ENCODE data around the gene KCP. TPM values are rescaled to one million over a fixed set of nuclear protein-coding genes. Genes with fewer than 3 reads are reported as not detected.

KCP gene
- total and polyA plus RNA-seq, 8 donors: 0.73 to 2.3 (median 1.6) TPM; not detected in 5

GRCh38 chr7:128932862-128933179 lies 22.3 kb upstream of the KCP start:
- intact Hi-C loops (cut with DNase I; ENCODE audit: low total_unique reads): no loop called here
- Histone ChIP-seq H3K4me1 (peaks cover 5 to 20% (median 6%) of the 10 kb centered on the region in 4 donors), H3K27me3 (peaks cover 0 to 62% (median 0%) of the 10 kb centered on the region in 3 donors), H3K27ac (no peak overlapping the region), H3K9me3 (no peaks in the 10 kb centered on the region), H3K36me3 (no peaks in the 10 kb centered on the region), H3K4me3 (no peak overlapping the region)
- WGBS, 5 donors: 68 to 76% (median 71%) methylated on average over 3 to 4 of the region's 4 CpGs
- no peak for TF ChIP-seq POLR2A (IDR thresholded peaks at IDR 0.05)
- TF ChIP-seq, protein P1, sequence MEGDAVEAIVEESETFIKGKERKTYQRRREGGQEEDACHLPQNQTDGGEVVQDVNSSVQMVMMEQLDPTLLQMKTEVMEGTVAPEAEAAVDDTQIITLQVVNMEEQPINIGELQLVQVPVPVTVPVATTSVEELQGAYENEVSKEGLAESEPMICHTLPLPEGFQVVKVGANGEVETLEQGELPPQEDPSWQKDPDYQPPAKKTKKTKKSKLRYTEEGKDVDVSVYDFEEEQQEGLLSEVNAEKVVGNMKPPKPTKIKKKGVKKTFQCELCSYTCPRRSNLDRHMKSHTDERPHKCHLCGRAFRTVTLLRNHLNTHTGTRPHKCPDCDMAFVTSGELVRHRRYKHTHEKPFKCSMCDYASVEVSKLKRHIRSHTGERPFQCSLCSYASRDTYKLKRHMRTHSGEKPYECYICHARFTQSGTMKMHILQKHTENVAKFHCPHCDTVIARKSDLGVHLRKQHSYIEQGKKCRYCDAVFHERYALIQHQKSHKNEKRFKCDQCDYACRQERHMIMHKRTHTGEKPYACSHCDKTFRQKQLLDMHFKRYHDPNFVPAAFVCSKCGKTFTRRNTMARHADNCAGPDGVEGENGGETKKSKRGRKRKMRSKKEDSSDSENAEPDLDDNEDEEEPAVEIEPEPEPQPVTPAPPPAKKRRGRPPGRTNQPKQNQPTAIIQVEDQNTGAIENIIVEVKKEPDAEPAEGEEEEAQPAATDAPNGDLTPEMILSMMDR (IDR thresholded peaks at IDR 0.05): no peak
- TF ChIP-seq EP300 (IDR thresholded peaks at IDR 0.05): no peak
- no peak for TF ChIP-seq POLR2AphosphoS5 (IDR thresholded peaks at IDR 0.05)
- no peak for DNase-seq

DNA sequence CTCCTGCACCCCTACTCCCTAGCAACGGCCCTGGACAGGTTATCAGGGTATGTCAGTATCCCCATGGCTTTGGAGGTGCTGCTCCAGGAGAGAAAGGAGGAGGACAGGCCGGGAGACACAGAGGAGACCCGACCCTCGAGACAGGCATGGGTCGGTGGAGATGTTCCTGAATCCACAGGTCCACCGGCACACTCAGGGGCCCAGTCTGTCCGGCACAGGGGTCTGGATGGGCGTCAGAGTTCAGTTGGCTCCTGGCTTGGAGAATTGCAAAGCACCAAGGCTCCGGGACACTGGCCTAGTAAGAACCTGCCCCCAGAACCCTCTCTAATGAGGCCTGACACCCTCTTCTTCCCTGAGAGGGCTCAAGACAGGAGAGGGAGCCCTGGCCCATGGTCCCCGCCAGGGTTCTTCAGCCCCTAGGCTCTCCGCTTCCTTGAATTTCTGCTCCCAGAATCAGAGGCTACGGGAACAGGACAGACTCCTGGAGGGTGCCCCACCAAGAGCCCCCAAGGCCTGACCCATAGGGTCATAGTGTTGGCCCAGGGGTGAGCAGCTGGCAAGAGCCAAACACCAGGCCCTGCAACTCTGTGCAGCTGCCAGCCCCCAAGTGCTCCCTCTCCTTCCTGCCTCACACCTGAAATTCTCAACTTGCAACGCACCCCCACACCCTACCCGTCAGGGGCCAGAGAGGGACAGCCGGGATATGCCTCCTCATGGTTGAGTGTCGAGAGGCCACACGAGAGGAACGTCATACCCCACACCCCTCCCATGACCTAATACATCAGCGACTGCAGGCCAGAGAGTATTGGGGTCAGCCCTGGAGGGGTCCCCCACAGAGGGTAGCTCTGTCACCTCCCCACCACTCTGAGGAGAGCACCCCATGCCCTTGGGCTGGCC lies 21.7 kb upstream of the KCP start:
- no peak overlapping the region for H3K27ac ChIP-seq
- H3K9me3 ChIP-seq: no peaks in the 10 kb centered on the region
- 86 to 92% (median 87%) methylated on average over 14 to 19 of the region's 19 CpGs for WGBS, 5 donors
- H3K27me3 ChIP-seq: peaks cover 0 to 61% (median 0%) of the 10 kb centered on the region in 3 donors
- intact Hi-C loops (cut with DNase I; ENCODE audit: low total_unique reads): no loop called here
- H3K4me3 ChIP-seq: no peak overlapping the region
- TF ChIP-seq POLR2AphosphoS5 (IDR thresholded peaks at IDR 0.05): no peak
- no peak for TF ChIP-seq POLR2A (IDR thresholded peaks at IDR 0.05)
- TF ChIP-seq, protein P1 (IDR thresholded peaks at IDR 0.05): no peak
- TF ChIP-seq EP300 (IDR thresholded peaks at IDR 0.05): no peak
- H3K36me3 ChIP-seq: no peaks in the 10 kb centered on the region
- no peak for DNase-seq
- peaks cover 0 to 14% (median under 1%) of the 10 kb centered on the region in 4 donors for H3K4me1 ChIP-seq

DNA sequence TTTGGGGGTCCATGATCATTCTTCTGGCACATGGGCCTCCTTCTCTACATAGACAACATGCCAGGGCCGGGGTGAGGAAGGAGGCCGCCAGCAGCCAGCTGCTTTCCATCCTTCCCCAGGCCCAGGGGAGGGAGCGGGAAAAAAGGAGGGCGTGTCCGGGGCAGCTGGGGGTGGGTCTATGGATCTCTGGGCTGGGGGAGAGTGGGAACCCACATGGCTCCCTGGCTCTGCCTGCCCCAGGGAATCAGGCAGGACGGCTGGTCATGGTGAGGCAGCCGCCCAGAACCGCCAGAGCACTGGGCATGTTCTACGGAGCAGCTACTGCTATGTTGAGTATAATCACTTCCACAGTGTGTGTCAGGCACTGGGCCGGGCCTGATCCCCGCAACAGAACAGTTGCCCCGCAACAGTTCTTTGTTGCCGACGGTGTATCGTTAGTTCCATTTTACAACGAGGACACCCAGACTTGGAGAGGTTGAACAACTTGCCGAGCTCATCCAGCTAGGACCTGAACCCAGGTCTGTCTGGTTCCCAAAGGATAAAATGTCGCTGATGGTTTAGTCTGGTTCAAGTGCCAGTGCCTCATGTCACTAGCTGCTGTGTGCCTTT lies 20.8 kb upstream of the KCP start:
- H3K36me3 ChIP-seq: no peaks in the 10 kb centered on the region
- no peak overlapping the region for H3K4me3 ChIP-seq
- H3K4me1 ChIP-seq: peaks cover 0 to 11% (median 0%) of the 10 kb centered on the region in 4 donors
- H3K27me3 ChIP-seq: peaks cover 0 to 55% (median 0%) of the 10 kb centered on the region in 3 donors
- no peak for DNase-seq
- TF ChIP-seq EP300 (IDR thresholded peaks at IDR 0.05): no peak
- no peak for TF ChIP-seq POLR2AphosphoS5 (IDR thresholded peaks at IDR 0.05)
- TF ChIP-seq, protein P1 (IDR thresholded peaks at IDR 0.05): no peak
- no peaks in the 10 kb centered on the region for H3K9me3 ChIP-seq
- 89 to 94% (median 93%) methylated on average over 18 of the region's 18 CpGs for WGBS, 5 donors
- intact Hi-C loops (cut with DNase I; ENCODE audit: low total_unique reads): no loop called here
- no peak overlapping the region for H3K27ac ChIP-seq

DNA sequence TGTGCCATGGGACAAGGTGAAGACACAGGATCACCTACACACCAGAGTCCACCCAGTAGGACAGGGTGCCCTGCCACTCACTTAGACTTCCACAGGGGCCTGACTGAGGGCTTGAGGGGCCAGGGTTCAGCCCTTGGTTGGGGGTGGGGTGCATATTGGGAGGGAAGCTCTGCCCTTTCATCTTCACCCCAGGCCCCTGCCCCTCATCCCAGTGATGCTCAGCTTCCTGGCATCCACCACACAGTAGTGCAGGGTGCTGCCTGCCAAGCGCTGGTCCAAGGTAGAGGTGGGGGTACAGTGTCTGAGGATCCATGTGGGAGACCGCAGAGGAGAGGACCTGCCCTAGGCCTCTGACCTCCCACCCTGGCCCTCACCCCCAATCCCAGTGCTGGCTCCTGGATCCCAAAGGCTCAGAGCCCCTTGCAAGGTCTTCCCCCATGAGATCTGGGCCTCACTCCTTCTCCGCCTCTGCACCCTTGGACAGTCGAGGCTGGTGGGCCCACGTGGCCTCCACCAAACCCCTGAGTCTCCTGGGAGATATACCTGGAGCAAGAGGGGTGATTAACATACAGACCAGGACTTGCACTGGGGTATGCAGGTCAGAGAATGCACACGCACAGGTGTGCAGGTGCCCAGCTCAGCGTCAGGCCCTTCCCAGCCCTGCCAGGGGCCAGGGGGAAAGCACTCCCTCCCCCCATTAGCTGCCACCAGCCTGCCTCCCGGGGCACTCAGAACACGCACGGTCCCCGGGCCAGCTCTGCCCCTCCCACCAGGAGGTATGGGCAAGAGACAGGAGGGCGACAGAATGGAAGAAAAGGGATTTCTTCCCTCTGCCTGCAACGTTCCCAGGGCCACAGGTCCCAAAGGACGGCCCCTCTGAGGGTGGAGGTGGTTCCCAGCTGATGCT lies 18.6 kb upstream of the KCP start:
- 74 to 81% (median 80%) methylated on average over 6 to 14 of the region's 14 CpGs for WGBS, 5 donors
- Histone ChIP-seq H3K27me3 (peaks cover 0 to 50% (median 0%) of the 10 kb centered on the region in 3 donors), H3K9me3 (no peaks in the 10 kb centered on the region), H3K4me1 (peaks cover 0 to 11% (median 0%) of the 10 kb centered on the region in 4 donors), H3K36me3 (no peaks in the 10 kb centered on the region), H3K27ac (no peak overlapping the region), H3K4me3 (no peak overlapping the region)
- TF ChIP-seq, protein P1 (IDR thresholded peaks at IDR 0.05): no peak
- TF ChIP-seq EP300 (IDR thresholded peaks at IDR 0.05) (no peak), POLR2AphosphoS5 (IDR thresholded peaks at IDR 0.05) (no peak), POLR2A (IDR thresholded peaks at IDR 0.05) (no peak)
- intact Hi-C loops (cut with DNase I; ENCODE audit: low total_unique reads): no loop called here
- no peak for DNase-seq

Measured in stomach (tissue), 9 donors.